SKM-1 (cell line): ENCODE measurements around the gene VAT1L.
"Not testable (repeated sequence)": the region's sequence is repeated elsewhere in the genome, so short reads cannot be mapped to it uniquely, and the experiment has no call there.

ENCODE experiments used
- DNase-seq: peaks from one replicate; lab custom pipeline; 2025; ENCODE audit not compliant: unreplicated experiment; lab: John Stamatoyannopoulos, UW

The VAT1L gene

DNA sequence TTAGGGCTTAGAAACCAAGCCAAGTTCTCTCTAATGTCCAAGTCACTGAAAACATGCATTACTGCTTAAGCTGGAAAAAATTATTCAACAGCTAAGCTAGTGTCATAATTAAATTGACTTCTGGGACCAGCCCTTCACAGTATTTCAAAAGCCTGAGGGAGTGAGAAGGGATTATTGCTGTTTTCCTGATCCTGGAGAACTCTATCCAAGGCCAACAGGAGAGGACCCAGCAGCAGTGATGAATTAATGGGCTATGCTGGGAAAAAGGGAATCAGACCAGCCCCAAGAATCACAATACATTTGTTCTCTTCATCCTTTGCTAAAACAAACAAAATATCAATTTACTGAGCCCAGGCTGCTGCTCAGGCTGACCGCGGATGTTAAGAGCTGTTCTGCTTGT lies 199.4 kb downstream of the VAT1L start:
- no peak for DNase-seq

DNA sequence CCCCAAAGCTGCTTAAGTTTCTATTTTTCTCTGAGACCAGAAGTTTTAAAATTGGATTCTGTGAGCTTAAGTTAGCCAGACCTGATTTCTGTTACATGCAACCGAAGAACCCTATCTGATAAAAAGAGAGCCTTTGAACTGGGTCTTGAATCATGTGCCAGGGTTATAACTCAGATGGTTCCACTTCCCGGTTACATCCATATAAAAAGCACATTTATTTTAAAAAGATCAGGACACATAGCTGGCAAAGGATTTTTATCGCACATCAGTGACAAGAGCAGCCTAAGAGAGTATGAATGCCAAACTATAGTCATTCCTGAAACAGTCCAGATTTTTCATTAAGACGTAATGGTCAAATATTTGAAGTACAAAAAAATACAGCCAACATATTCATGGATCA lies 201.5 kb downstream of the VAT1L start:
- no peak for DNase-seq

DNA sequence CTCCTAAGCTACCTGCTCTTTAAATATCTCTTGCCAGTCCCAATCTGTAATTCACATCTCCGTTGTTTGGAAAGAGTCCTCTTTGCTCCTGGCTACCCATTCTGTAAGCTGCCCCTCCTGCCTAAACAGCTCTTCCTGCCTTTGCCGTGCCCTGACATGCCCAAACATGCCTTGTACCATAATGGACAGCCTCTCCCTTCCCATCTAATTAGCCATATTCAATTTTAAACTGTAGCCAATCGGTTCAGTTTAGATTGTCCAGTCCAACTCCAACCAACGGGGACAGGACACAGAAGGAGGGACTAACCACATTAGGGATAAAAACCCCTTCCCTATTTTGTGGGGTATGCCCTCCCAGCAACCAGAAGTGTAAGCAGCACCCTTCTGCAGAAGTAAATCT lies 203.3 kb downstream of the VAT1L start:
- DNase-seq: no peak

DNA sequence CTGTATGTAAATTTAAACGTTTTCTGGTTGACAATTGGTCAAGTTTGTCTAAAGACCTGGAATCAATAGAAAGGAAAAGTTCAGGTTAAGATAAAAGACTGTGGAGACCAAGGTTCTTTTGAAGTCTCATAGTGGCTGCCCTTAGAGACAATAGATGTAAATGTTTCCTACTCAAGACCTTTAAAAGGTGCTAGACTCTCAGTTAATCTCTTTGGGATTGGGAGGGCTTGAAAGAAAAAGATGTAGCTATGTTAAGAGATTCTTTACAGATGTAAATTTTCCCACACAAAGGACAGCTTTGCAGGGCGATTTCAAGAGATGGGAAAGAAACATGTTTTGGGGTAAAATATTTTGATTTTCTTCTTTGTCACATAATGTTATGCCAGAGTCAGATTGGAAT lies 204.0 kb downstream of the VAT1L start:
- DNase-seq: not testable (repeated sequence)

DNA sequence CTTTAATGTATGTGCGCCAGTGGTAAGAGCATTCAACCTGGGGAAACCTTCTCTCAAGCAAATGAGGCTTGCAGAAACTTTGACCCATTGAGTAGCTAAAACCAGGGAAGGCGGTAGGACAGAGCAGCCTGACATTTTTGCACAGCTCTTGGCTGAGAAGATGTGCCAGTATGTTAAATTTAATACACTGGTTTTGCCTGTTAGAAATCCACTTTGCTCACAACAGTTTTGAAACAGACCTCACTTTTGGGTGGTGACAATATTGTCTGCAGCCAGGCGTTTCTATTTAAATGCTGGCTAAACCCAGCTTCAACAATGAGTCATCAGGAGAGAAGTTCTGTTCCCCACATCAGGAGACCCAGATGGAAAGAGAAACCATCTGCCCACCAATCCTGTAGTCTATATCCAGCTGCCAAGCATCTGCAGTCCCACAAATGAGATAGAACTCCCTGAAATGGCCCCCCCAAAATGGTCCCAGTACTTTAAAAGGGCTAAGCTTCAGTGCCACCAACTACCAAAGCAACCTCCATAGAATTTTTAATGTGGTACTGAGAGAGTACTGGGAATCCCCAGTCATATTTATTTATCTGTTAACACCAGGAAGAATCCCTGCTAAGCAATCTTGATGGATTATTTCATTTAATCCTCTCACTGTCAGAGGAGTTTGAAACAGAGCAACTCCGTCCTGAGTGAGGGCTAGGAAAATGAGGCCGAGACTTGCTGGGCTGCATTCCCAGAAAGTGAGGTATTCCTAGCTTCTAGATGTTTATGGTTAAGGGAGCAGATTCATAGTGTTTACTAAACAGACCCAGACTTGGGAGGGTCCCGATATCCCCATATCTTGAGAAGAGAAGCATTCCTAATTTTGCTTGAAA lies 205.0 kb downstream of the VAT1L start:
- no peak for DNase-seq

DNA sequence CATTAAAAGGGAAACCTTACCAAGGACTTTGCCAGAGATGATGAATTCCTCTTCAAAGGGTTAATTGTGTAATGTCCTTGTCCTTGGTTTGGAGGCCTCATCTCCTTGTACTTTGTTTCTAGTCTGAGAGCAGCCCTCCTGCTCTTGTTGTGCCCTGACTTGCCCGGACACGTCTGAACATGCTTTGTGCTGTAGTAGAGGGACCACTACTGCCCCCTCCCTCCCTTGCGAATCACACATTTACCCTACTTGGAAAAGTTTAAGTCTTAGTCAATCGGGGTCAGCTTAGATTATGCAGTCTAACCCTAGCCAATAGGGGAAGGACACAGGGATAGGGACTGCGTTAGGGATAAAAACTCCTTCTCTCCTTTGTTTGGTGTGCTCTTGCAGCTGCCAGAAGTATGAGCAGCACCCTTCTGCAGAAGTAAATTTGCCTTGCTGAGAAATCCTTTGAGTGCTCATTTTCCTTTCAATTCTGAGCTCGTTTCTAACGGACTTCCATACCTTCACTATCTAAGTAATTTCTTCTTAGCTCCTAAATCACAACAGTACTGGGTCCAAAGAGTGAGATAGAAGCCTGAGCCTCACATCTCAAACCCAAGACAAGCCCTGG lies 207.6 kb downstream of the VAT1L start:
- no peak for DNase-seq

DNA sequence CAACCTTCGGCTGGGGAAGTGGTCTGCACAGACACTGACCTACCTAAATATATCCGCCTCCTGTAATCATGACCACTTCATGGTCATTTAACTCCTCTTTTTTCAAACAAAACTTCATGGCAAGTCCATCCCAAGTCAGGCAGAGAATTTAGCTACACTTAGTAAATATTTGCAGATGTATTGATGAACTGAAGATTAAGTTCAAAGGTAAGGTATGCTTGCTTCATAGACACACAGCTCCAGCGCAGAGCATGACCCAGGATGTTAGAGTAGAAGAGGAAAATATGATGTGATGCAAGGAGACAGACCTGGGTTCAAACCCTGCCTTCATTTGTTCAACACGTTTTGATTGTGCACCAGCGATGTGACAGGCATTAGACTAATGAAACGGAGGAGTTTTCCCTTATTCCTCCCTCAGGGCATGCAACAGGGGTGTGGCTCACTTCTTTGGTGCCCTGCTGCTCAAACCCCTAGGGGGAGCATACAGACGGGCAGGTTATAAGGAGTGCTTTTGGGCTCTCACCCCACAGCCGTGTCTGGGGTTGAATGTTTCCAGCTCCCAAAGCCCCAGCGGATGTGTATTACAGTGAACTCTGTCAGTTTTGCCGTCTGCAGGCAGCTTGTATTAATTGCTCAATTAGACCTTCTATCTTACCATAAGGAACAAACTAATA lies 210.1 kb downstream of the VAT1L start:
- DNase-seq: no peak

DNA sequence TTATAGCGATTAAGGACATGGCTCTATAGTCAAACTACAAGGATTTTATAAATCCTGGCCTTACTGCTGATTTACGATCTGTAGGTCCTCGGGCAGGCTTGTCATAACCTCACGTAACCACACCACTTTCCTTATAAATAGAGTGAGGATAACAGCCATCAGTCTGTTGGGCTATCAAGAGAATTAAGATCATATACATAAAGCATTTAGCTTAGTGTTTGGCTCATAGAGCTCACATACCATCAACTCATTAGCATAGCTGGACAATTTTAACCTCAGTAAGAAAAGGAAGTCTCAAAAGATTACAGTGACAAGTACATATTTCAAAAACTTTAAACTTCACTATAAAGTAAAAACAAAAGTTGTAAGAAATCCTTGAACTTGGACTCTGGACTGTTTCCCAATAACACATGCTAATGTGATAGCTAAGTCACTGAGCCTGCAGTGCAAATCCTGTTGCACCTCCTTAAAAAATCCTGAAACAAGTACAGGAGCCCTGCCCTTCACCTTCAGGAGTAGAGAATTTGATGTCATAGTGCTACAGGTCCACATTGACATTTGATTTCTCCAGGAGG lies 213.2 kb downstream of the VAT1L start:
- no peak for DNase-seq

DNA sequence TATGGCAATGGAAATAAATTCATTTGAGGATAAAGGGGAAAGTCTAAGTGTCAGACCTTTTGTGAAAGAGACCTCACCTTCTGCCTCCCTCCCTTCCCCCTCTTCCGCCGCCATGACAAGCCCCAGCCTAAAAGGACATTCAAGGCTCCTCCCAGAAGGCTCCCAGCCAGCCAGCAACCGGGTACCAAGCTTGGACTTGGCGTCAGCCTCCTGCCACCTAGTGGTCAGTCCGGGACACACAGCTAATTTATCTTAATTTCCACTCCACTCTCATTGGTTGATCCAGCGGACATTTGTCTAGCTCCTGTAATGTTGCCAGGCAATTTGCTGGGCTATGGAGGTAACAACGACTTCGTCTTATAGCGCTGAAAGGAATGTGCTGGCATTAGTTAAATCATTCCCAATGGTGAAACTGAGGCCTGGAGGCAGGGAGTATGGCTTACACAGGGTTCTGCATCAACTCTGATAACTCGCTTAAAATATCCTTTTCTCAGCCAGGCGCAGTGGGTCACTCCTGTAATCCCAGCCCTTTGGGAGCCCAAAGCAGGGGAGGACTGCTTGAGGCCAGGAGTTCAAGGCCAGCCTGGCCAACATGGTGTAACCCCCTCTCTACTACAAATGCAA lies 214.7 kb downstream of the VAT1L start:
- DNase-seq: peak; percentile 71

DNA sequence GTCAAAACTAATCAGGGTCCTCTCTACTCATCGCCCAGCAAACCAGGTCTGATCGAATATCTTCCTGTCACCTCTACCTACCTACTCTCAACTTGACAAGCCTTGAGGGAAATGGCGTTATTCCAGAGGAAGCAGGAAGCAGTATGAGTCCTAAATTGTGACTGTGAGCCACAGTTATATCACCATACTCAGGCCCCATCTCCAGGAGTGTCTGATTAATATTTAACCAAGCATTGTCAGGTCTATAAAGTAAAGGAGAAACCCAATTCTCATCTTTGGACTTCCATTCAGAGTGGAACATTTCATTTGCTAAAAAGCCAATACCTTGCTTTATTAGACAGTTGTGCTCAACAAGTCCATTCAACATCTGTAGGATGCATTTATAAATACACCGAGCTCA lies 216.2 kb downstream of the VAT1L start:
- DNase-seq: no peak

DNA sequence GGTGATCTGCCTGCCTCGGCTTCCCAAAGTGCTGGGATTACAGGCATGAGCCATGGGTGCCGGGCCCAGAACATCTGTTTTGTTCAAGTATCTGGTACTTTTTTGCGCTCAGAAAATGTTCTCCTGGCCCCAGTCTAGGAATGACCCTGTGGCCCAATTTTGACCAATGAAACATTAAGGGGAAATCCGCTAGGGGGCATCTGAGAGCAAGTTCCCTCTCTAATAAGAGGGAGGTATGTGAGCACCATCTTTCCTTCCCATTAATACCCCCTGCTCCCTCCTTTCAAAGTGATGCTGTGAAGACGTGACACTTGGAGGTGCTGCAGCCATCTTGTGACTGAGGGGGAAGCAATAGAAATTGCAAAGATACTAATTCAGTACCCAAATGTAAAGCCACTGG lies 217.5 kb downstream of the VAT1L start:
- DNase-seq: no peak

DNA sequence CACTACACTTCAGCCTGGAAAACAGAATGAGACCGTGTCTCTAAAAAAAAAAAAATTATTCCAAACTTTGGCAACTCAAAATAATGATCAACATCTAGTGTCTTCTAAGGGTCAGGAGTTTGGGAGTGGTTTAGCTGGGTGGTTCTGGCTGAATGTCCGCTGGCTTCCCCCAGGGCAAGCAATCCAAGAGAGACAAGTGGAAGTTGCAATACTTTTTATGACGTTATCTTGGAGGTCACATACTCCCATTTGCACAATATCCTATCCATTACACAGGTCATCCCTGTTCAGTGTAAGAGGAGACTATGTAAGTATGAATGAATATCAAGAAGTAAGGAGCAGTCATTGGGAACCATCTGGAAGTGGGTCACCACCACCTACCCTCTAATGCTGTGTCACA lies 218.8 kb downstream of the VAT1L start:
- DNase-seq: no peak

DNA sequence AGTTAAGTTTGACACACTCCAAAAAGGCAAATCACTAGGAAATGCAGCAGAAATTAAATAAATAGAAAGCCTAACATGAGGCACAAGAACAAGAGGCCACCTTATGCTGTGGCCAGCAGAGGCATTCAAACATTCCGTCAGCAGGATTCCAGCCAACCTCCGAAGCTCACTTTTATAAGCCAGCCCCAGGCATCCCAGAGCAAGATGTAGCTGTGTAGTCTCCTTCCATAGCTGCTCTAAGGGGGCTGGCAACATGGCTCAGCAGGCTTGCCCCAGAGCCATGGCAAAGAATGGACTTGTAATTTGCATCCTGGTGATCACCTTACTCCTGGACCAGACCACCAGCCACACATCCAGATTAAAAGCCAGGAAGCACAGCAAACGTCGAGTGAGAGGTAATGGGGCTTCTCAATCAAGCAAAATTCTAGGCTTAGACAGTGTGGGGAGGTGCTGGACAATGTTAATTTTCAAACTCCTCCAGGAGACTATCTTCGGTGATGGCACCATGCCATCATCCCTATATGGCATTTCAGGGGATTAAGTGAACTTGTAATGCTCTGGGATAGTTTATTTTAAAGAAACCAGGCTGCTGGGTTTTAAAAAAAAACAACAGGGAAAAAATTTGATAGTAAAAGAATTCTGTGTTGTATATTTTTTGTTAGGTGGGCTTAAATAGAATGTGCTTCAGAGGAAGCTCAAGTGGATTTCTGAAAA lies 234.1 kb downstream of the VAT1L start, which contains the start of gene CLEC3A:
CLEC3A (plus strand) TSS at position 202 of the 714 bp plus-strand sequence; CDS start at position 281, 79 bp downstream.
- no peak for DNase-seq

DNA sequence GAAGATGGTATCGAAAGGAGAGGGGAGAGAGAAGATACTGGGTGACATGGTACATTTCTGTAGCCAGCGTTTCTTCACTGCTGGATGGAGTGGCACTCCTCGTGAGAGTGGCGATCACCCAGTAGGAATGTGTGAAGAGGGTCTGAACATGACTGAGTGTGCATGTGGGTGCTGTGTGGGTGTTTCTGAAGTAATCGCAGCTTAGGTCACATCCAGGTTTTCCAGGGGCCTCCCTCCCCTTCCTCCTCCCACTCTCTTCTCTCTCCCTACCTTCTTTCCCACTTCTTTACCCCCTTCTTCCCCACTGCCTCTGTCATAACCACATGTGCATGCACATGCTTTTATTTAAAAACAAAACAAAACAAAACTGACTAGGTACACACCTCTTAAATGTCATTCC lies 235.8 kb downstream of the VAT1L start:
- no peak for DNase-seq

DNA sequence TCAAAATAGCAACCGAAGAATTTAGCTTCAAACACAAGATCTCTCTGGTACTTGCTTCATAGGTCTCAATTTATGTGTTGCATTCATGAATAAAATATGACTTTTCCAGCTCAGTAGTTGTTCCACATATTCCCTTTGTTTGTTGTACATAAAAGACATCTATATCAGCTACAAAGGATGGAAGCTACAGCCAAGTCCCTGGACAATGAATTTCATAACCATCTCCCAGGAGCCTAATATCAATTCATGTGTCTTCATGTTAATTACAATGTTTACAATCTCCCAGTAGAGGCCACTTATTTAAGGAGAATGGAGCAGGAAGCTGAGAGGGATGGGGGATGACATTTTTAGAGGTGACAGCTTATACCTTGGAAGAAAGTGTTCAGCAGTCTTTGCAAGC lies 237.3 kb downstream of the VAT1L start:
- no peak for DNase-seq

DNA sequence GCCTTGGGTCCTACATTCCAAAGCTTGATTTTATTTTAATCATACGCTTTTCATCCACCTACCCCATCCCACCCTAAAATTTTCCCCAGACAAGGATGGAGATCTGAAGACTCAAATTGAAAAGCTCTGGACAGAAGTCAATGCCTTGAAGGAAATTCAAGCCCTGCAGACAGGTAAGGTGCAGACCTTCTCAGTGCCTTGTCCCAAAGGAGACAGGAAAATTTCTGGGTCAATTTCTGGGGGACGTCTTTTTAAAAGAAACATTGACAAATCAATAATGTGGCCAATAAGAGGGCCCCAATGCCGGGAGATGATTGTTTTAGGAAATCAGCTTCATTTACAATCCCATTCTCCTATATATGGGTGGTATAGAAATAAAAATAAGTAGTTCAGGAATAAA lies 239.7 kb downstream of the VAT1L start:
- no peak for DNase-seq
